Measurements from ENCODE around the gene PHLDA2.
A peak's percentile ranks its signal among the peaks of the same experiment; 100 is the strongest.

PHLDA2 gene

GRCh38 chr11:2891326-2892214 lies 37.6 kb downstream of the PHLDA2 start:
- Histone ChIP-seq H3K4me3 (ENCODE audit: low read depth, low read length) (no peak overlapping the region), H3K4me2 (ENCODE audit: low read length) (peak overlapping the region; percentile 61), H2AFZ (peak overlapping the region; percentile 69), H3K36me3 (ENCODE audit: control insufficient read depth, insufficient read depth, low read length) (no peaks in the 10 kb centered on the region), H3K79me2 (no peaks in the 10 kb centered on the region), H3K27me3 (ENCODE audit: control insufficient read depth, insufficient read depth, low read length) (no peaks in the 10 kb centered on the region), H3K4me1 (no peaks in the 10 kb centered on the region), H3K9ac (no peak overlapping the region), H3K27ac (no peak overlapping the region), H3K9me3 (ENCODE audit: control insufficient read depth, low read length) (no peaks in the 10 kb centered on the region)
- no peak for TF ChIP-seq CTCF (IDR thresholded peaks at IDR 0.05)

- Histone ChIP-seq H3K27me3 (ENCODE audit: control insufficient read depth, insufficient read depth, low read length) (no peaks in the 10 kb centered on the region), H3K79me2 (no peaks in the 10 kb centered on the region), H3K4me3 (ENCODE audit: low read depth, low read length) (no peak overlapping the region), H3K9ac (no peak overlapping the region), H3K27ac (no peak overlapping the region), H3K4me1 (no peaks in the 10 kb centered on the region), H2AFZ (peak overlapping the region; percentile 42), H3K9me3 (ENCODE audit: control insufficient read depth, low read length) (no peaks in the 10 kb centered on the region), H3K36me3 (ENCODE audit: control insufficient read depth, insufficient read depth, low read length) (no peaks in the 10 kb centered on the region), H3K4me2 (ENCODE audit: low read length) (no peak overlapping the region)
- no peak for TF ChIP-seq CTCF (IDR thresholded peaks at IDR 0.05)
Observed at GRCh38 chr11:2890466-2891294, 38.5 kb downstream of the PHLDA2 start.

- TF ChIP-seq CTCF (IDR thresholded peaks at IDR 0.05) = no peak
- Histone ChIP-seq H3K79me2 (no peaks in the 10 kb centered on the region), H3K27ac (no peak overlapping the region), H3K9me3 (ENCODE audit: control insufficient read depth, low read length) (no peaks in the 10 kb centered on the region), H3K4me2 (ENCODE audit: low read length) (no peak overlapping the region), H3K4me3 (ENCODE audit: low read depth, low read length) (no peak overlapping the region), H3K36me3 (ENCODE audit: control insufficient read depth, insufficient read depth, low read length) (no peaks in the 10 kb centered on the region), H3K4me1 (no peaks in the 10 kb centered on the region), H3K9ac (no peak overlapping the region), H2AFZ (no peak overlapping the region), H3K27me3 (ENCODE audit: control insufficient read depth, insufficient read depth, low read length) (no peaks in the 10 kb centered on the region)
Observed at GRCh38 chr11:2889362-2890273, 39.6 kb downstream of the PHLDA2 start.

GRCh38 chr11:2888266-2888968 lies 40.8 kb downstream of the PHLDA2 start:
- Histone ChIP-seq H3K36me3 (ENCODE audit: control insufficient read depth, insufficient read depth, low read length) (no peaks in the 10 kb centered on the region), H3K4me2 (ENCODE audit: low read length) (no peak overlapping the region), H3K27ac (no peak overlapping the region), H3K4me3 (ENCODE audit: low read depth, low read length) (no peak overlapping the region), H3K4me1 (no peaks in the 10 kb centered on the region), H3K79me2 (no peaks in the 10 kb centered on the region), H3K9ac (no peak overlapping the region), H3K9me3 (ENCODE audit: control insufficient read depth, low read length) (no peaks in the 10 kb centered on the region), H2AFZ (no peak overlapping the region), H3K27me3 (ENCODE audit: control insufficient read depth, insufficient read depth, low read length) (no peaks in the 10 kb centered on the region)
- peak; percentile 90 for TF ChIP-seq CTCF (IDR thresholded peaks at IDR 0.05)

Data from parathyroid adenoma (tissue), 2 donors.